Right cardiac atrium (tissue), 5 donors: ENCODE measurements around the gene SSX2B. TPM values are rescaled to one million over a fixed set of nuclear protein-coding genes. Genes with fewer than 3 reads are reported as not detected.
"Not testable (repeated sequence)": the region's sequence is repeated elsewhere in the genome, so short reads cannot be mapped to it uniquely, and the experiment has no call there.

Experiments
- ATAC-seq, 2 donors: fragments of 200-7000 bp; cut with Tn5 transposase; one replicate each; pipeline versions ENCODE4 v1.8.0 to v1.9.1; 2020; ENCODE audit warnings: moderate library complexity in 2 of 2, mild to moderate bottlenecking in 1 of 2
- DNase-seq, 3 donors: peaks; one replicate each; pipeline ENCODE4 v3.0.0-alpha.2; 2020
- H3K27ac ChIP-seq: one replicate; pipeline ENCODE4 v1.5.1; 2013; ENCODE audit warnings: mild to moderate bottlenecking, low read length, control low read depth, moderate library complexity
- H3K27me3 ChIP-seq: one replicate; pipeline ENCODE4 v1.6.1; 2013; ENCODE audit not compliant: control insufficient read depth, insufficient read depth
- H3K4me1 ChIP-seq: one replicate; pipeline ENCODE4 v1.6.1; 2013; ENCODE audit warnings: low read length; ENCODE audit not compliant: control insufficient read depth, insufficient read depth
- H3K4me3 ChIP-seq: one replicate; pipeline ENCODE4 v1.5.1; 2013; ENCODE audit warnings: low read length, control low read depth
- H3K9me3 ChIP-seq: one replicate; pipeline ENCODE4 v1.6.1; 2013; ENCODE audit warnings: low read length; ENCODE audit not compliant: control insufficient read depth
- whole genome bisulfite sequencing: extraction: QIAGEN DNeasy Blood & Tissue Kit; methylation state at CpG from one replicate; pipeline ENCODE4 v1.1.7; 2013; 5-methylcytosine and 5-hydroxymethylcytosine counted together
- intact Hi-C, 4 donors: fragments of 100-400 bp; cut with DNase I; formaldehyde crosslinking; loops; one replicate each; pipeline versions ENCODE4 v1.11.0 to v1.14.0; 2022 to 2023
- long read RNA-seq, 4 donors: library from polyadenylated mRNA; unstranded; transcript quantifications; one replicate each; pipeline ENCODE4 v2.0.0, GENCODE V29; 2020 to 2021
- polyA plus RNA-seq: library from polyadenylated mRNA; stranded (reverse); fragments of 200-250 nt; gene quantifications from one replicate; pipeline ENCODE4 v1.2.3, GENCODE V29; 2013
- total RNA-seq, 4 donors: library from RNA; stranded (reverse); fragmentation: NEBNext Ultra II Directional; extraction: Animal tissue kit (Norgen Biotek cat#: 25700); gene quantifications; one replicate each; pipeline ENCODE4 v1.2.1, GENCODE V29; 2021
- donor health status: healthy with polysubstance abuse.
- donor health status: DM: no; HTN: yes; CAD: no.
- donor health status: DM: no; HTN: no; CAD: no.
- donor health status: DM: no; HTN: yes; CAD: no; lungs with severe emphysema.
- donor health status: DM: yes; HTN: yes; CAD: no.

The SSX2B gene, protein sequence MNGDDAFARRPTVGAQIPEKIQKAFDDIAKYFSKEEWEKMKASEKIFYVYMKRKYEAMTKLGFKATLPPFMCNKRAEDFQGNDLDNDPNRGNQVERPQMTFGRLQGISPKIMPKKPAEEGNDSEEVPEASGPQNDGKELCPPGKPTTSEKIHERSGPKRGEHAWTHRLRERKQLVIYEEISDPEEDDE
- not detected for total RNA-seq
- not detected for polyA plus RNA-seq
- long read RNA-seq, donor 1 = 0 reads
- long read RNA-seq, donor 2 = 0 reads
- long read RNA-seq, donor 3 = 0 reads
- long read RNA-seq, donor 4 = 0 reads

DNA sequence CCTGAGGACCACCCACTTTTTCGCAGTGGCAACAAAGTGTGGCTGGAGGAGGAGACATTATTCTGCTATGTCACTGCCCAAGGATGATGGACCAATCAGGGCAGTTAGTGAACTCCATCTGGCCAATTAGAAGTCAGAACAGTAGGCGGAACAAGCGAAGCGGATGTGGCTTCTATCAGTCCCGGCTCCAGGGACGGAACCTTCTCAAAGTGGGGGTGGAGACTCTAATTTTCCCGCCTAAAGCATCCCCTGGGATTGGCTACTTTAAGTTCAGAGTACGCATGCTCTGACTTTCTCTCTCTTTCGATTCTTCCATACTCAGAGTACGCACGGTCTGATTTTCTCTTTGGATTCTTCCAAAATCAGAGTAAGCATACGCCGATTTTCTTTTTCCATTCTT, at the start of gene SSX2B:
Gene SSX2B (plus strand): TSS at position 301 of the 400 bp plus-strand sequence. CDS start 1,429 bp downstream, outside the sequence.
- DNase-seq, intact Hi-C loops, ATAC-seq, H3K27ac ChIP-seq, H3K9me3 ChIP-seq, H3K27me3 ChIP-seq, H3K4me1 ChIP-seq, H3K4me3 ChIP-seq: not testable (repeated sequence)
- whole genome bisulfite sequencing = no CpG with 5 or more reads among the region's 13 CpGs

DNA sequence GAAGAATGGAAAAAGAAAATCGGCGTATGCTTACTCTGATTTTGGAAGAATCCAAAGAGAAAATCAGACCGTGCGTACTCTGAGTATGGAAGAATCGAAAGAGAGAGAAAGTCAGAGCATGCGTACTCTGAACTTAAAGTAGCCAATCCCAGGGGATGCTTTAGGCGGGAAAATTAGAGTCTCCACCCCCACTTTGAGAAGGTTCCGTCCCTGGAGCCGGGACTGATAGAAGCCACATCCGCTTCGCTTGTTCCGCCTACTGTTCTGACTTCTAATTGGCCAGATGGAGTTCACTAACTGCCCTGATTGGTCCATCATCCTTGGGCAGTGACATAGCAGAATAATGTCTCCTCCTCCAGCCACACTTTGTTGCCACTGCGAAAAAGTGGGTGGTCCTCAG, 44.0 kb upstream of the SSX2B start, which contains the start of gene SSX2:
Gene SSX2 (minus strand): TSS at position 101 of the 400 bp plus-strand sequence. CDS start 1,429 bp downstream, outside the sequence.
- intact Hi-C loops, ATAC-seq, H3K9me3 ChIP-seq, H3K27me3 ChIP-seq, H3K4me3 ChIP-seq, DNase-seq, H3K27ac ChIP-seq, H3K4me1 ChIP-seq: not testable (repeated sequence)
- WGBS = no CpG with 5 or more reads among the region's 13 CpGs

DNA sequence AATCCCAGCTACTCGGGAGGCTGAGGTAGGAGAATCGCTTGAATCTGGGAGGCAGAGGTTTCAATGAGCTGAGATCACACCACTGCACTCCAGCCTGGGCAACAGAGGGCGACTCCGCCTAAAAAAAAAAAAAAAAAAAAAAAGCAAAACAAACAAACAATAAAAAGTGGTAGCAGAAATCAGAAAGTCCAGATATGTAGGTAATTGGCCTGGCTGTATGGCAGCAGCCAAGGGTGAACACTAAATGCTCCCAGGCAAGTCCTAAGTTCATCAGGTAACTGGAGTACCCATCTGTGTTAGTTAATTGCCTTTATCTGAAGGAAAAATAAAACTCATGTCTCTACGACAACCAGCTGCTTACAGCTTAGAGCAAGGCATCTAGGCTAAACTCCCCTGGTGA, 14.9 kb downstream of the SSX2B start:
- H3K4me3 ChIP-seq, intact Hi-C loops, H3K27me3 ChIP-seq, ATAC-seq, DNase-seq, H3K27ac ChIP-seq, H3K4me1 ChIP-seq, H3K9me3 ChIP-seq: not testable (repeated sequence)
- no CpG with 5 or more reads among the region's 5 CpGs for WGBS

DNA sequence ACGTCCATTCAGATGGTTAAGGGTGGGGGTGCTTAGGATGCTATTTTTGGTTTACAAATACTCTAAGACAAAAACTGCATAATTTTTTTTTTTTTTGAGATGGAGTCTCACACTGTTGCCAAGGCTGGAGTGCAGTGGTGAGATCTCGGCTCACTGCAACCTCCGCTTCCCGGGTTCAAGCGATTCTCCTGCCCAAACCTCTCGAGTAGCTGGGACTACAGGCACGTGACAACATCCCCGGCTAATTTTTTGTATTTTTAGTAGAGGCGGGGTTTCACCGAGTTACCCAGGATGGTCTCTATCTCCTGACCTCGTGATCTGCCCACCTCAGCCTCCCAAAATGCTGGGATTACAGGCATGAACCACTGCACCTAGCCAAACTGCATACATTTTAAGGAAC, 22.5 kb downstream of the SSX2B start:
- DNase-seq, intact Hi-C loops: not testable (repeated sequence)

DNA sequence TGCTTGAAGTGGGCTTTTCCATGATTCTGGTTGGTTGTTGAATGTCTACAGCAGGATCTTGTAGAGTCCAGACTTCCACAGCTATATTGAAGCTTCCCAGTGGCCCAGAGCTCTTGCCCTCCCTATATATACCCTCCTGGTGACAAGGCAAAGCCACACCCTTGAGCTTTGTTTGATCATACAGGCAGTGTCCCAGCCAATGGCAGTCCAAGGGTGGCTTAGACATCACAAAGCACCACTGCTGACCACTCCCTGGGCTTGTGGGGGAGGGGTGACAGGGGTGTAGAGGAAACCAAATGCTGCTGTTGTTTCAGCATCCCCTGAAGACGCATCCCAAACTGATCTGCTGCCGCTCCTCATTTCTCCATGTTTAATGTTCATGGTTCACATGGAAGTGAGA, 46.3 kb downstream of the SSX2B start, which contains the start of gene SPANXN5:
Gene SPANXN5 (minus strand): TSS at position 101 of the 400 bp plus-strand sequence. CDS start 79 bp downstream, at position 22.
- H3K9me3 ChIP-seq, H3K4me1 ChIP-seq, H3K27ac ChIP-seq, H3K4me3 ChIP-seq, ATAC-seq, H3K27me3 ChIP-seq, DNase-seq, intact Hi-C loops: not testable (repeated sequence)
- 89% methylated on average over 2 of the region's 2 CpGs for WGBS

More for the DNA sequence above, 22.5 kb downstream of the SSX2B start:
- H3K9me3 ChIP-seq, H3K27me3 ChIP-seq, H3K4me1 ChIP-seq, H3K4me3 ChIP-seq, H3K27ac ChIP-seq, ATAC-seq: not testable (repeated sequence)
- 81% methylated on average over 8 of the region's 11 CpGs for WGBS

DNA sequence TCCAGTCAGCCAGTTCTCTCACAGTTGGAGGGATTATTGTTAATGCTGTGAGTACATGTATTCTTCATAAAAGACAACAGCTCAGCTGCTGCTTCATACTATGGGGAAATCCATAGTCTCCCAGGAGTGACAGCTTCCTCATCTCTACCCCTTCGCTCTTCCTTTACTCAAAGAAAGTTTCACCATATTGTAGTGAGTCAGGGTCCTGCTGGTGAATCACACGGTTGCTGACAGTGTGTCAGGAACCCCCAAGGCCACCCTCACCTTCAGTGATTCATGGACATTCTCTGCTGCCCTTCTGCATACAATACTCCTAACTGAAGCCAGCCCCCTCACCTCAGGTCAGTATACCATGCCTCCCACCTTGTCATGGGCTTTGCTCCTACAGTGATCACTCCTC, 53.8 kb downstream of the SSX2B start:
- H3K27ac ChIP-seq, H3K9me3 ChIP-seq, ATAC-seq, H3K27me3 ChIP-seq, DNase-seq, H3K4me1 ChIP-seq, intact Hi-C loops, H3K4me3 ChIP-seq: not testable (repeated sequence)
- WGBS = 79% methylated on average over 2 of the region's 2 CpGs

Other genes with a start within 250 kb of the SSX2B start
- not detected for gene XAGE1B, start 234.2 kb upstream of the SSX2B start, total RNA-seq
- gene XAGE1B, start 234.2 kb upstream of the SSX2B start, polyA plus RNA-seq = not detected
- gene SSX7, start 96.4 kb upstream of the SSX2B start, total RNA-seq = not detected
- gene SSX7, start 96.4 kb upstream of the SSX2B start, polyA plus RNA-seq = not detected
- gene SSX2, start 44.1 kb upstream of the SSX2B start, total RNA-seq = not detected
- gene SSX2, start 44.1 kb upstream of the SSX2B start, polyA plus RNA-seq = not detected
- not detected for gene SPANXN5, start 46.2 kb downstream of the SSX2B start, total RNA-seq
- gene SPANXN5, start 46.2 kb downstream of the SSX2B start, polyA plus RNA-seq = not detected
- not detected for gene XAGE5, start 60.0 kb downstream of the SSX2B start, total RNA-seq
- not detected for gene XAGE5, start 60.0 kb downstream of the SSX2B start, polyA plus RNA-seq
- gene XAGE3, start 116.8 kb downstream of the SSX2B start, total RNA-seq = not detected
- not detected for gene XAGE3, start 116.8 kb downstream of the SSX2B start, polyA plus RNA-seq
- 10 to 100 TPM; 11.0 to 17.6 (median 15.4) TPM for gene FAM156B, start 146.1 kb downstream of the SSX2B start, total RNA-seq
- 18.1 TPM for gene FAM156B, start 146.1 kb downstream of the SSX2B start, polyA plus RNA-seq
- gene FAM156A, start 207.3 kb downstream of the SSX2B start, total RNA-seq = 10 to 100 TPM in 3 of 4 donors, 1 to 10 TPM in 1; 9.3 to 17.9 (median 12.9) TPM
- 8.2 TPM for gene FAM156A, start 207.3 kb downstream of the SSX2B start, polyA plus RNA-seq